HG03025 (cell line): ENCODE data around the gene COMMD7.

ENCODE experiments used
- ATAC-seq: cut with Tn5 transposase; IDR thresholded peaks from one replicate; pipeline ENCODE4 v1.9.1; 2021; ENCODE audit warnings: mild to moderate bottlenecking, moderate library complexity; ENCODE audit not compliant: unreplicated experiment, low FRiP score

Gene COMMD7

DNA sequence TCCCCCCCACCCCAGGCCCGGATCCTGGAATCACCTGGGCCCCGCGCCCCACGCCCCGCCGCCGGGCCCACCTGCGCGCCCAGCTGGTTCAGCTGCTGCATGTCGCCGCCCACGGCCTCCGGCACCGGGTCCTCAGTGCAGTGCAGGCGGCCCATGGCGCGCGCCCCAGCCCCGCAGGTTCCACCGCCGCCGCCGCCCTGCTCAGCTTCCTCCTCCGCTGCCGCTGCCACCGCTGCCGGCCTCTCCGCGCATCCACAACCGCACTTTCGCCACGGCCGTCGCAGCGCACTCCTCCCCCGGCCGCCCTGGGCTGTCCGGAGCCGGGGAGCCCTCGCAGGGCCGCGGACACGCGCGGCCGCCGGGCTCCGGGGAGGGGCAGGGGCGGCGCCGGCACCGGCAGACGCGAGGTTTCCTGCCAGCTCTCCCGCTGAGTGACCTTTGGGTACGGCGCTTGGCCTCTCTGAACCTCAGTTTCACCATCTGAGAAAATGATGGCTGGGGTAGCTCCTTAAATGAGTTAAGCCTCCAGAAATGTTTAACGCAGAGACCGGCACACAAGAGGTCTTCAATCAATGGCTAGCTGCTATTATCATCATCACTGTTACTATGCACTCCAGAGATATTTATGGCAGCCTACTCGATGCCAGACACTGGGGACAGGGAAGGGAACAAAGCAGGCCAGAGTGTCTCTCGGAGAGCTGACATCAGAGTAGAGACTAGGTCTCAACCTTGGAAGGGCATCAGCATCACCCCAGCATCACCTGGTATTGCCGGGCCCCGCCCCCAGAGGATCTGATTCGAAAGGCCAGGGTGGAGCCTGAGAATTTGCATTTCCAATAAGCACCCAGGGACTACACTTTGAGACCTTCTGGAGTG is at the start of gene COMMD7:
COMMD7 (minus strand) TSS at position 231 of the 876 bp plus-strand sequence; CDS start at position 155, 76 bp downstream.
- no peak for ATAC-seq

GRCh38 chr20:32792731-32793458 is 49.6 kb upstream of the COMMD7 start:
- no peak for ATAC-seq

DNA sequence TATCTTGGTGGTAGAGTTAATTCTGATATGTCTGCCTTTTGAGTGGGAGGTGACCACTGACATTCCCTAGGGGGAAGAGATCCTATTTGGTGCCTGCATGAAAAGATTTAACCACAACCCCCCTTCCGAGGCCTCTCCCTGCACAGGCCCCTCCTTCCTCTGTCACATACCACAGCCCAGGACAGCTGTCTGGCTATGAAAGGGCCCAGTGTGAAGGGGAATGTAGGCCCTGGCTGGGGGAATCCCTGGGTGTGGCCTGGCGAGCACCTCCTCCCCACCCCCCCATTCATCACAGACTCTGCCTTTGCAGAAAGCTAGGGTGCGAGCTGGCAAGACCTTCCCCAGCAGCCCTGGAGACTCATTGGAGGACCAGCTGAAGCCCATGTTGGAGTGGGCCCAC is 49.0 kb upstream of the COMMD7 start:
- ATAC-seq: no peak

DNA sequence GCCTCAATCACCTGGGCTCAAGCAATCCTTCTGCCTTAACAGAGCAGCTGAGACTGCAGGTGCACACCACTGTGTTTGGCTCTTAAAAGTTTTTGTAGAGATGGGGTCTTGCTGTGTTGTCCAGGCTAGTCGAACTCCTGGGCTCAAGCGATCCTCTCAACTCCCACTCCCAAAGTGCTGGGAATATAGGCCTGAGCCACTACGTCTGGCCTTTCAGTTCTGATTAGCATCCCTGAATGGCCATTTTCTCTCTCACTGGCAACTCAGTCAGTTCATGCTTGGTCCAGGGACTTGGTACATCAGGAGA is 47.4 kb upstream of the COMMD7 start:
- no peak for ATAC-seq

- ATAC-seq: no peak
These were observed 46.9 kb upstream of the COMMD7 start for GRCh38 chr20:32789896-32790750.

DNA sequence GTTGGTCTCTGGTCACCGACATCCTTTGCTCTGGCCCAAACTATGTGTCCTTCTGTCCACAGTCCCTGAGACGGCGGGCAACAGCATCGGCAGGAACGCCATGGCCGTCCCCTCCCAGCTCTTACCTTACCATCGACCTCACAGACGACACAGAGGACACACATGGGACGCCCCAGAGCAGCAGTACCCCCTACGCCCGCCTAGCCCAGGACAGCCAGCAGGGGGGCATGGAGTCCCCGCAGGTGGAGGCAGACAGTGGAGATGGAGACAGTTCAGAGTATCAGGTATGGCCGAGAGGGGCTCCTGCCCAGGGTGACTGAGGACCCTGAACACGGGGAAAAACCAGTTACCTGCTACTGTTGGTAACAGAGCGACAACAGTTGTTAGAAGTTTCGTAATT is 43.9 kb upstream of the COMMD7 start:
- no peak for ATAC-seq

DNA sequence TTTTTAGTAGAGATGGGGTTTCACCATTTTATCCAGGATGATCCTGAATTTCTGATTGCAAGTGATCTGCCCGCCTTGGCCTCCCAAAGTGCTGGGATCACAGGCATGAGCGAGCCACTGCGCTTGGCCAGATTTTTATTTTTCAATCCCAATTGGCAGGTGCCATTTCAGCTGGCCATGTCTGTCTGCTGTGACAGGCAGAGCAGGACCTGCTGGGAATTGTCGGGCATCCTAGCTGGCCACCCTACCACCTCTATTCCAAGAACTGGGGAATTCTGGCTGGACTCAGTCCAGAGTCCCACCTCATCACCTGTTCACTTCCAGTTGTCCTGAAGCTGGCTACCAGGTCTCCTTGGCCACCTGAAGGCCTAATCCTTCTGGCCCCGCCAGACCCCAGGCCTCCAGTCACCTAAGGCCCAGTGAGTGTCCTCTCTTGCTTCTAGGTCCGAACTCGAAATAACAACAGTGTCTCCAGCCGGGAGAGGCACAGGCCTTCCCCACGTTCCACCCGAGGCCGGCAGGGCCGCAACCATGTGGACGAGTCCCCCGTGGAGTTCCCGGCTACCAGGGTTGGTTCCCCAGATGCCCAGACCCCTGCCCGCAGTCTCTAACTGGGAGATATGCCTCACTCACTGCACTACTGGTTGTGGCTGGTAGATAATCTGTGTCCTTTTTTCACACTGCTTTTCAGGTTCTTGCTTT is 42.9 kb upstream of the COMMD7 start:
- ATAC-seq: no peak

DNA sequence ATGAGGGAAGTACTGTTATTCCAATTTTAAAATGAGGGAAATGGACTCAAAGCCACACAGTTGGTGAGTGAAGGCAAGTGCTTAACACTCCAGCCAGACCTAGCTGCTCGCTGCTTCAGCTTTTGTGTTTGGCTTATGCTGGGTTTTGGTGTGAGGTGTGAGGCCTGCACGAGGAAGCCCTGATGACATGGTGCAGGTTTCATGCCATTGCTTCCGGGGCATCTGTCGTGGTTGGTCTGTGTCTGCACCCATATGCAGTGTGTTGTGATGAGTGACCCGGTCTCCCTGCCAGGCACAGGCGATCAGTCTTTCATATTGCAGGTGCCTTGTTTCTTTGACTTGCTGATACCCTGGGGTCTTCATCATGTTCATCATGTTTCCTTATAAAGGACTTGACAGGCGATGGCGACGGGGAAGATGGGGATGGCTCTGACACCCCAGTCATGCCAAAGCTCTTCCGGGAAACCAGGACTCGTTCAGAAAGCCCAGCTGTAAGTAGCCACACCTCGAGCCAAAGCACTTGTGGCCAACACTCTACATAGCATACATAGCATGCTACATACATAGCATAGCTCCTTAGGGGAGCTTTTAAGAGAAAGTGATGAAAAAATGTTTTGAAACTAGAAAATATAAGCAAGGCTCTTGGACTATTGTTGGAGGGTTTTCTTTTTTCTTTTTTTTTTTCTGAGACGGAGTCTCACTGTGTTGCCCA is 41.3 kb upstream of the COMMD7 start:
- ATAC-seq: no peak

DNA sequence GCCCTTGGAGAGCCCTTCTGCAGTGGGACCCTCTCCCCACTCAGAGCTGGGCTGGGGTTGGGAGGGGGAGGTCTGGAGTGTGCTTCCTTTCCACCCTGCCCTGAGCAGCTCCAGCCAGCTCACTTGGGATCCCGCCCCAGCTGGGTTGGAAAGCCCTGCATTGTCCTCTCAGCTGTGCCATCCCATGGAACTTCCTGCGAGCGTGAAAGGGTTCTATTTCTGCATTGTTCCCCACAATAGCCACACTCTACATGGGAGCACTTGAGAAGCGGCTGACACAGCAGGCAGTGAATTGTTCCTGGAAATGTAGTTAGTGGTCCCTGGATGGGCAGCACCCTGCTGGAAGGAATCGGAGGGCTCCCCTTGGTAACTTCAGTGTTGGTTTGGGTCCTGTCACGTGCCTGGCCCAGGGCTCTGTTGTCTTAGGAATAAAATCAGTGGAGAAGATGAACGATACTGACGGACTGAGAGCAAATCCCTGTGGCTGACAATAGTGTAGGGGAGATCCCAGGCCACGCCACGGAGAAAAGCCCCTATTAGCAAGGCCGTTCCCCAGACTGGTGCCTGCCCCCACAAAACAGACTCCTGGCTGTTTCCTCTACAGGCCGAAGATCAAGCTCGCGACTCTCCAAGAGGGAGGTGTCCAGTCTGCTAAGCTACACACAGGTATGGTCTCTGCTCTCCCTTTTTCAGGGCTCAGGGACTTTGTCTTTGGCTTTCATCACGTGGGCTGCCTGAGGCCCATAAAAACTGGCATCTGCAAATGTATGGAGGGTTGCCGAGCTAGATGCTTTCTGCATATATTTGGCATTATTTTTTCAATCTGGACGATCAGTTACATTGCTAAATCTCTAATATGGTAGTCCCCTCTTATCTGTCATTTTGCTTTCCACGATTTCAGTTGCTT is 37.7 kb upstream of the COMMD7 start:
- no peak for ATAC-seq

GRCh38 chr20:32780278-32780677 is 37.0 kb upstream of the COMMD7 start:
- ATAC-seq: no peak

DNA sequence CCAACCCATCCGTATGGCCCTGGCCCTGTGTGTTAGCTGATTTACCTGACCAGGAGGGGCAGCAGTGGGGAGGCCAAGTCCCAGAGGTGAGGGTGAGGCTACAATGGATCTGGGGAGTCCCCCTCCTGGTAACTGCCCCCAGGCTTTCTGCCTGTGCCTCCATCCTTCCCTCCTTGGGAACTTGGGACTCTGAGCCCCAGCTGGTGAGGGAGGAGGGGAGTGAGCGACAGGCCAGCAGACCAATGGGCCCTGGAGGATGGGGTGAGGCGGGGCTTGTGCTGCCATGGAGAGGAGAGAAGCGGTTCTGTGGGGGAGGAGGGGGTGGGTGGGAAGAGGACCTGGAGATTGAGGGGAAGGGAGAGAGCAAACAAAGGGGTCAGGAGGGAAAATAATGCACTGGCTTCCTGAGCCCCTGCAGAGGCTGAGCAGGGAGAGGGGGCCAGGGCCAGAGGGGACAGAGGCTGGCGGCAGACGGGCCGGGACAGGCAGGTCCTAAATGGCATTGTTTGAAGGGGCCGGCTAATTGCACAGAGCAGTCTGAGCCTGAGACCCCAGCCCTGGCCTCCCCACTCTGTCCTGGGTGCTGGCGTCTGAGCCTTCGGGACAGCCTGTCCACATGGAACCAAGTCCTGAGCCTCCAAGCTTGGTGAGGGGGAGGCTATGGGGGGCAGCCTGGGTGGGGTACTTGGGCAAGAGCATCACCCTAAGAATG is 36.4 kb upstream of the COMMD7 start:
- ATAC-seq: no peak

GRCh38 chr20:32777177-32777956 is 34.1 kb upstream of the COMMD7 start:
- ATAC-seq: no peak

DNA sequence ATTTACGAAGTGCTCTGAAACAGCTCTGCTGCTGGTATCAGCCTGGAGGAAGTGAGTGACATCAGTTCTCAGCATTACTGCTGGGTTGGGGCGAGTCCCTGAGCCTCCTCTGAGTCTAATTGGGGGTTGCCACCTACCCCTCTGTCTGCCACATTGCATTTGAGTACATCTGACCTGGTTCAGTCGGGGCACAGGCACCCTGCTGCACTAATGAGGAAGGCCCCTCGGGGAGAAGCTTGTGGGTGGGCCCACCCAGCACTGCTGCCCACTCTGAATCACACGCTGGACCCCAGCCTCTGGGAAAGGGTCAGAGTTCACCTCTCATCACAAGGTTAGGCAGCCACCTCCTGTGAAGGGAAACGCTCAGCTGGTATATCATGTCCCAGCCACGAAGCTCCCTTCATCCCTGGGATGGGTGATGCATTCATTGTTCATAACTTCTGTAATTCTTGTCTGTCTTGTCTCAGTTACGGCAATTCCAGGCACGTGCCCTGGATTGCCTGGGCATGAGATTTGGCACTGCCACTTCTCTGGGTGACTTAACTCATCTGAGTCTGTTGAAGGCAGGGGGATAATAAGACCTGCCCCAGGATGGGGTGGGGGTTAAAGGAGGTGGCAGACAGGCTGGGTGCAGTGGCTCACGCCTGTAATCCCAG is 32.2 kb upstream of the COMMD7 start:
- no peak for ATAC-seq

- ATAC-seq: no peak
These were observed 30.6 kb upstream of the COMMD7 start for GRCh38 chr20:32773855-32774254.

DNA sequence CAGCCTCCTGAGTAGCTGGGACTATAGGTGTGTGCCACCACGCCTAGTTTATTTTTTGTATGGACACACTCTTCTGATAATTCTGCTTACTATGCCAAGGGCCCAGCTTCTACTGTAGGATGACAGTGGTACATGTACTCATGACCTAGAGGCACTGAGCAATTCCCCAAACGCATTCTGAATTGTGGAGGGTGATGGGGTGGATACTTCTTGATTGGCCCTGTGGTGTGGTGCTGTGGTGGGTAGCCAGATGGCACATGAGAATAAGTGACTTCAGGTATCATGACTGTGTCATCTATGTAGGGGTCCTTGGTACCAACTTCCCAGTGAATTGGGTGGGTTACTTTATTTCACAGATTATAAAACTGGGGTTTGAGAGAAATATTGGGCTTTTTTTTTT is 30.0 kb upstream of the COMMD7 start:
- ATAC-seq: no peak

DNA sequence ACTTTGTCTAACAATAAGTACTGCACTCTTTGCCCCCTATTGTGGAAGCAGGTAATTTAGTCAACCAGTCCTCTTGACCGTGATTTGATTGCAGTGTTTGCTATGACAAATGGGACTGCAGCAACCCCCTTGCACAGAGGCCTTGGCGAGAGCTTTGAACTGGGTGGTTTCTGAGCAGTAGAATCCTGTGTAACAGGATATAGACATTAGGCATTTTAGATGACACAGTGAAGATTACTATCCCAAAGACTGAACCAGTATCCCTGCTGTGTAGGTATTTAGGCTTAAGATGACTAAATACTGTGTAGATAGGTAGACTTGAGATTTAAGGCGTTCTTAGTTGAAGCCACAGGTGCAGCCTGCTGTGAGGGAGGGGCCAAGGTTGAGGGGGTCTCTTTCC is 28.8 kb upstream of the COMMD7 start:
- no peak for ATAC-seq
